Measurements from ENCODE around the gene NIM1K.
"Not testable (repeated sequence)": the region's sequence is repeated elsewhere in the genome, so short reads cannot be mapped to it uniquely, and the experiment has no call there.

NIM1K gene

GRCh38 chr5:43315682-43316081 lies 123.7 kb downstream of the NIM1K start:
- DNase-seq: no peak

GRCh38 chr5:43316421-43316820 lies 124.4 kb downstream of the NIM1K start:
- no peak for DNase-seq

- no peak for DNase-seq
These were observed 128.8 kb downstream of the NIM1K start for GRCh38 chr5:43320846-43321245.

DNA sequence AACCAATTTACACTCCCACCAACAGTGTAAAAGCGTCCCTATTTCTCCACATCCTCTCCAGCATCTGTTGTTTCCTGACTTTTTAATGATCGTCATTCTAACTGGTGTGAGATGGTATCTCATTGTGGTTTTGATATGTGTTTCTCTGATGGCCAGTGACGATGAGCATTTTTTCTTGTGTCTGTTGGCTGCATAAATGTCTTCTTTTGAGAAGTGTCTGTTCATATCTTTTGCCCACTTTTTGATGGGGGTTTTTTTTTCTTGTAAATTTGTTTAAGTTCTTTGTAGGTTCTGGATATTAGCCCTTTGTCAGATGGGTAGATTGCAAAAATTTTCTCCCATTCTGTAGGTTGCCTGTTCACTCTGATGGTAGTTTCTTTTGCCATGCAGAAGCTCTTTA lies 131.5 kb downstream of the NIM1K start:
- DNase-seq: not testable (repeated sequence)

DNA sequence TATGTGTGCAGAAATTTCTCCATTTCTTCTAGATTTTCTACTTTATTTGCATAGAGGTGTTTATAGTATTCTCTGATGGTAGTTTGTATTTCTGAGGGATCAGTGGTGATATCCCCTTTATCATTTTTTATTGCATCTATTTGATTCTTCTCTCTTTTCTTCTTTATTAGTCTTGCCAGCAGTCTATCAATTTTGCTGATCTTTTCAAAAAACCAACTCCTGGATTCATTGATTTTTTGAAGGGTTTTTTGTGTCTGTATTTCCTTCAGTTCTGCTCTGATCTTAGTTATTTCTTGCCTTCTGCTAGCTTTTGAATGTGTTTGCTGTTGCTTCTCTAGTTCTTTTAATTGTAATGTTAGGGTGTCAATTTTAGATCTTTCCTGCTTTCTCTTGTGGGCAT lies 133.6 kb downstream of the NIM1K start:
- not testable (repeated sequence) for DNase-seq
